ENCODE data around the gene WDR64.
"Not testable (repeated sequence)": the region's sequence is repeated elsewhere in the genome, so short reads cannot be mapped to it uniquely, and the experiment has no call there.

Gene WDR64

GRCh38 chr1:241658081-241658793, 6.2 kb downstream of the WDR64 start:
- no peak for DNase-seq (ENCODE audit: low read depth in 2 of 2)

- DNase-seq (ENCODE audit: low read depth in 2 of 2) = not testable (repeated sequence)
These were observed 6.9 kb downstream of the WDR64 start for GRCh38 chr1:241659016-241659415.

- DNase-seq (ENCODE audit: low read depth in 2 of 2) = no peak
These were observed 8.4 kb downstream of the WDR64 start for GRCh38 chr1:241660424-241660972.

- DNase-seq (ENCODE audit: low read depth in 2 of 2) = no peak
These were observed 14.3 kb downstream of the WDR64 start for GRCh38 chr1:241666419-241666818.

GRCh38 chr1:241672301-241672700, 20.2 kb downstream of the WDR64 start:
- no peak for DNase-seq (ENCODE audit: low read depth in 2 of 2)

GRCh38 chr1:241674805-241675384, 22.8 kb downstream of the WDR64 start:
- no peak for DNase-seq (ENCODE audit: low read depth in 2 of 2)

GRCh38 chr1:241675983-241676382, 23.9 kb downstream of the WDR64 start:
- DNase-seq (ENCODE audit: low read depth in 2 of 2) = no peak

GRCh38 chr1:241677201-241677600, 25.1 kb downstream of the WDR64 start:
- DNase-seq (ENCODE audit: low read depth in 2 of 2) = no peak

- DNase-seq (ENCODE audit: low read depth in 2 of 2) = no peak
These were observed 26.5 kb downstream of the WDR64 start for GRCh38 chr1:241678536-241678935.

GRCh38 chr1:241679404-241679803, 27.3 kb downstream of the WDR64 start:
- DNase-seq (ENCODE audit: low read depth in 2 of 2) = no peak

- no peak for DNase-seq (ENCODE audit: low read depth in 2 of 2)
These were observed 27.9 kb downstream of the WDR64 start for GRCh38 chr1:241679961-241680360.

GRCh38 chr1:241681861-241682448, 29.9 kb downstream of the WDR64 start:
- DNase-seq (ENCODE audit: low read depth in 2 of 2) = not testable (repeated sequence)

GRCh38 chr1:241682921-241683320, 30.8 kb downstream of the WDR64 start:
- no peak for DNase-seq (ENCODE audit: low read depth in 2 of 2)

- DNase-seq (ENCODE audit: low read depth in 2 of 2) = no peak
These were observed 32.0 kb downstream of the WDR64 start for GRCh38 chr1:241684108-241684507.

- DNase-seq (ENCODE audit: low read depth in 2 of 2) = no peak
These were observed 36.9 kb downstream of the WDR64 start for GRCh38 chr1:241688940-241689368.

- DNase-seq (ENCODE audit: low read depth in 2 of 2) = no peak
These were observed 43.4 kb downstream of the WDR64 start for GRCh38 chr1:241695246-241696171.

GRCh38 chr1:241696172-241696814, 44.2 kb downstream of the WDR64 start:
- no peak for DNase-seq (ENCODE audit: low read depth in 2 of 2)

- DNase-seq (ENCODE audit: low read depth in 2 of 2) = no peak
These were observed 44.9 kb downstream of the WDR64 start for GRCh38 chr1:241696815-241697639.

- DNase-seq (ENCODE audit: low read depth in 2 of 2) = no peak
These were observed 45.5 kb downstream of the WDR64 start for GRCh38 chr1:241697640-241698018.

- no peak for DNase-seq (ENCODE audit: low read depth in 2 of 2)
These were observed 46.1 kb downstream of the WDR64 start for GRCh38 chr1:241698177-241698576.
